MM.1S (cell line): ENCODE results near the gene HDAC1.

Experiments
- DNase-seq: peaks from one replicate; pipeline ENCODE4 v3.0.0-alpha.2; 2015
- H2AFZ ChIP-seq: fragments of 300-600 bp; sonication (generic); 2 replicates; pipeline ENCODE4 v1.6.0; 2016; ENCODE audit warnings: antibody characterized with exemption, low read length
- H3F3A ChIP-seq: fragments of 300-600 bp; sonication (generic); 2 replicates; pipeline ENCODE4 v1.6.1; 2016; ENCODE audit warnings: mild to moderate bottlenecking, antibody characterized with exemption, low read length, moderate library complexity, mixed read lengths; ENCODE audit not compliant: insufficient read depth
- H3K27ac ChIP-seq: fragments of 300-600 bp; sonication (generic); 2 replicates; pipeline ENCODE4 v1.5.1; 2016; ENCODE audit warnings: mild to moderate bottlenecking, low read length
- H3K27me3 ChIP-seq: fragments of 300-600 bp; sonication (generic); replicated peaks from 2 replicates; pipeline ENCODE4 v1.6.0; 2016; ENCODE audit warnings: low read length; ENCODE audit not compliant: insufficient read depth
- H3K36me3 ChIP-seq: fragments of 300-600 bp; sonication (generic); replicated peaks from 2 replicates; pipeline ENCODE4 v1.6.1; 2016; ENCODE audit warnings: mild to moderate bottlenecking, low read length, mixed read lengths; ENCODE audit not compliant: insufficient read depth
- H3K4me1 ChIP-seq: fragments of 300-600 bp; sonication (generic); 2 replicates; pipeline ENCODE4 v1.6.1; 2016; ENCODE audit warnings: low read length, mixed read lengths
- H3K4me2 ChIP-seq: fragments of 300-600 bp; sonication (generic); 2 replicates; pipeline ENCODE4 v1.6.0; 2016; ENCODE audit warnings: low read depth, low read length
- H3K4me3 ChIP-seq: fragments of 300-600 bp; sonication (generic); 2 replicates; pipeline ENCODE4 v1.5.1; 2016; ENCODE audit warnings: low read length, mixed read lengths
- H3K79me2 ChIP-seq: fragments of 300-600 bp; sonication (generic); 2 replicates; pipeline ENCODE4 v1.6.1; 2016; ENCODE audit warnings: mixed run types, low read length, mixed read lengths
- H3K9ac ChIP-seq: fragments of 300-600 bp; sonication (generic); 2 replicates; pipeline ENCODE4 v1.6.1; 2016; ENCODE audit warnings: low read length, mixed read lengths
- H3K9me2 ChIP-seq: fragments of 300-600 bp; sonication (generic); replicated peaks from 2 replicates; pipeline ENCODE4 v1.6.1; 2016; ENCODE audit warnings: mild to moderate bottlenecking, low read length, mixed read lengths; ENCODE audit not compliant: insufficient read depth
- H3K9me3 ChIP-seq: fragments of 300-600 bp; sonication (generic); replicated peaks from 2 replicates; pipeline ENCODE4 v1.6.1; 2016; ENCODE audit warnings: mild to moderate bottlenecking, low read length, mixed read lengths; ENCODE audit not compliant: insufficient read depth
- H4K20me1 ChIP-seq: fragments of 300-600 bp; sonication (generic); 2 replicates; pipeline ENCODE4 v1.6.1; 2016; ENCODE audit warnings: mild to moderate bottlenecking, low read length, moderate library complexity, mixed read lengths; ENCODE audit not compliant: insufficient read depth
- EZH2 ChIP-seq: fragments of 300-600 bp; sonication (generic); optimal IDR thresholded peaks from 2 replicates; pipeline ENCODE3; 2017; ENCODE audit warnings: low read depth, mild to moderate bottlenecking, antibody characterized with exemption, low read length, mixed read lengths
- EZH2phosphoT487 ChIP-seq: fragments of 300-600 bp; sonication (generic); IDR thresholded peaks from 2 replicates; pipeline ENCODE4 v1.6.1; 2018; ENCODE audit warnings: antibody characterized with exemption, low read length
- TF ChIP-seq, protein P1 (sequence below): fragments of 300-600 bp; sonication (generic); IDR thresholded peaks from 2 replicates; pipeline ENCODE4 v1.5.1; 2016; ENCODE audit warnings: antibody characterized with exemption, low read length, mixed read lengths

Gene HDAC1

DNA sequence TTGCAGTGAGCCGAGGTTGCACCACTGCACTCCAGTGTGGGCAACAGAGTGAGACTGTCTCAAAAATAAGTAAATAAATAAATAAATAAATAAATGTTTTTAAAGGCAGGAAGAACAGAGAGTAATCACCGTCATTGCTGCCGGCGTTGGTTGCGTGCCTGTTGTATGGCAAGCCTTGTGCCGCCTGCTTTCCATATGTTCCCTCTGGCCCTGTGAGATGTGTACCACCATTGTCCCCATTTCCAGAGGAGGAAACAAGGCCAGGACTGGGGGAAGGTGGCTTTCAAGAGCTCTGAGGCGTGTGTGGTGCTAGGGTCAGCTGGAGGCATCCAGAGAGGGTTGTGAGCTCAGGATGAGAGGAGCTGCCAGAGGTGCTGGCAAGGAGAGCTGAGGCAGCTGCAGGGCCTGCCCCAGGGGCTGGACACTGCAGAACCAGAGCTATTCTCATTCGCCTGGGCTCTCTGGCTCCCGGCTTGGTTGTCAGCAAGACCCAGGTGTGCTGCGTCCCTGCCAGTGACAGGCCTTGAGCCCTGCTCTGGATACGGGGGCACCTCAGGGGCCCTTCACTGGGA lies 49.4 kb downstream of the HDAC1 start:
- DNase-seq: no peak
- no peaks in the 10 kb centered on the region for H3K79me2 ChIP-seq
- H3K4me3 ChIP-seq: no peak overlapping the region
- no peaks in the 10 kb centered on the region for H3K9me2 ChIP-seq
- H2AFZ ChIP-seq: no peak overlapping the region
- H3K9me3 ChIP-seq: no peaks in the 10 kb centered on the region
- H4K20me1 ChIP-seq: no peaks in the 10 kb centered on the region
- peaks cover 17% of the 10 kb centered on the region for H3F3A ChIP-seq
- peaks cover 31% of the 10 kb centered on the region for H3K4me1 ChIP-seq
- no peak overlapping the region for H3K27ac ChIP-seq
- H3K9ac ChIP-seq: no peak overlapping the region
- H3K36me3 ChIP-seq: no peaks in the 10 kb centered on the region
- H3K27me3 ChIP-seq: no peaks in the 10 kb centered on the region
- no peak for TF ChIP-seq EZH2phosphoT487
- TF ChIP-seq EZH2: no peak
- TF ChIP-seq, protein P1, sequence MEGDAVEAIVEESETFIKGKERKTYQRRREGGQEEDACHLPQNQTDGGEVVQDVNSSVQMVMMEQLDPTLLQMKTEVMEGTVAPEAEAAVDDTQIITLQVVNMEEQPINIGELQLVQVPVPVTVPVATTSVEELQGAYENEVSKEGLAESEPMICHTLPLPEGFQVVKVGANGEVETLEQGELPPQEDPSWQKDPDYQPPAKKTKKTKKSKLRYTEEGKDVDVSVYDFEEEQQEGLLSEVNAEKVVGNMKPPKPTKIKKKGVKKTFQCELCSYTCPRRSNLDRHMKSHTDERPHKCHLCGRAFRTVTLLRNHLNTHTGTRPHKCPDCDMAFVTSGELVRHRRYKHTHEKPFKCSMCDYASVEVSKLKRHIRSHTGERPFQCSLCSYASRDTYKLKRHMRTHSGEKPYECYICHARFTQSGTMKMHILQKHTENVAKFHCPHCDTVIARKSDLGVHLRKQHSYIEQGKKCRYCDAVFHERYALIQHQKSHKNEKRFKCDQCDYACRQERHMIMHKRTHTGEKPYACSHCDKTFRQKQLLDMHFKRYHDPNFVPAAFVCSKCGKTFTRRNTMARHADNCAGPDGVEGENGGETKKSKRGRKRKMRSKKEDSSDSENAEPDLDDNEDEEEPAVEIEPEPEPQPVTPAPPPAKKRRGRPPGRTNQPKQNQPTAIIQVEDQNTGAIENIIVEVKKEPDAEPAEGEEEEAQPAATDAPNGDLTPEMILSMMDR: no peak
- no peak overlapping the region for H3K4me2 ChIP-seq

DNA sequence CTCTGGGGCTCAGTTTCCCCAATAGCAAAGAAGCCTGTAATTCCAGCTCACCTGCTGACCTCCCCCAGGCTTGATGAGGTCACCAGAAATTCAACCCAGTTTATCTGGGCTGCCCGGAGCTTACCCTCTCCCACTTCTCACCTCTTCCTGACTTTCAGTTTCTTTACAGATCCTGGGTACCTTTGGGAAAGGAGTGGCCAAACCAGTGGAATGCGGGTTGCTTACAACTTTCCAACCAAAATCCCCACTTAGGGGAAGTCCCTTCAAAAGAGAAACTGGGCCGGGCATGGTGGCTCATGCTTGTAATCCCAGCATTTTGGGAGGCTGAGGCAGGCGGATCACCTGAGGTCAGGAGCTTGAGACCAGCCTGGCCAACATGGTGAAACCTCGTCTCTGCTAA lies 50.1 kb downstream of the HDAC1 start:
- Histone ChIP-seq H3K79me2 (no peaks in the 10 kb centered on the region), H3K4me1 (peaks cover 24% of the 10 kb centered on the region), H3K4me2 (no peak overlapping the region), H3K36me3 (no peaks in the 10 kb centered on the region), H3K9ac (no peak overlapping the region), H3K9me3 (no peaks in the 10 kb centered on the region), H3K27ac (no peak overlapping the region), H2AFZ (no peak overlapping the region), H3F3A (peaks cover 11% of the 10 kb centered on the region), H4K20me1 (no peaks in the 10 kb centered on the region), H3K4me3 (no peak overlapping the region), H3K27me3 (no peaks in the 10 kb centered on the region), H3K9me2 (no peaks in the 10 kb centered on the region)
- no peak for DNase-seq
- TF ChIP-seq EZH2phosphoT487 (no peak), EZH2 (no peak)
- TF ChIP-seq, protein P1: no peak

DNA sequence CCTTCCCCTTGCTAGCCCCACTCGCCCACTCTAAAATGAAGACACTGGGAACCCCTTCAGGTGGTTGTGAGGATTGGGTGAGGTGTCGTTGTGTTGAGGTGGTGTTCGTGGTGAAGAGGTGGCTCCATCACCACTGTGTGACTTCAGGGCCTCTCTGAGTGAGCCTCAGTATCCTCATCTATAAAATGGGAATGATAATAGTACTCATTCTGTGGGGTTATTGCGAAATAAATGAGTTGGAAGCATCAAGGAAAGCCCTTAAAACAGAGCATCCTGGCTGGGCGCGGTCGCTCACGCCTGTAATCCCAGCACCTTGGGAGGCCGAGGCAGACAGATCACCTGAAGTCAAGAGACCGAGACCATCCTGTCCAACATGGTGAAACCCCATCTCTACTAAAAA lies 50.8 kb downstream of the HDAC1 start:
- Histone ChIP-seq H3K4me3 (no peak overlapping the region), H3K4me2 (no peak overlapping the region), H3K27ac (no peak overlapping the region), H3K27me3 (no peaks in the 10 kb centered on the region), H3K36me3 (no peaks in the 10 kb centered on the region), H3F3A (peaks cover 5% of the 10 kb centered on the region; the same call in 1 of the 2 replicates), H3K9me2 (no peaks in the 10 kb centered on the region), H4K20me1 (no peaks in the 10 kb centered on the region), H2AFZ (no peak overlapping the region), H3K9ac (no peak overlapping the region), H3K79me2 (no peaks in the 10 kb centered on the region), H3K9me3 (no peaks in the 10 kb centered on the region), H3K4me1 (peaks cover 17% of the 10 kb centered on the region)
- TF ChIP-seq EZH2: no peak
- TF ChIP-seq, protein P1: no peak
- TF ChIP-seq EZH2phosphoT487: no peak
- no peak for DNase-seq
